ENCODE data around the gene MRPL36.

GRCh38 chr5:1779021-1779680 lies 20.5 kb downstream of the MRPL36 start:
- TF ChIP-seq CTCF (IDR thresholded peaks at IDR 0.05) = no peak
- no peak for TF ChIP-seq POLR2A (IDR thresholded peaks at IDR 0.05)
